HAP-1 (cell line): ENCODE data around the gene FGFR3.

Experiments
- DNase-seq, 2 experiments: peaks; one replicate each; pipeline ENCODE4 v3.0.0-alpha.2; 2016 to 2020; ENCODE audit warnings: low spot score in 2 of 2
- H3K27me3 ChIP-seq: fragments of 250-450 bp; sonication (Bioruptor Pico); 2 replicates; pipeline ENCODE4 v1.5.1; 2020; ENCODE audit warnings: low read depth, mild to moderate bottlenecking, moderate library complexity
- H3K36me3 ChIP-seq: fragments of 250-450 bp; sonication (Bioruptor Pico); replicated peaks from 2 replicates; pipeline ENCODE4 v1.5.1; 2020; ENCODE audit warnings: mild to moderate bottlenecking
- H3K4me1 ChIP-seq: fragments of 250-450 bp; sonication (Bioruptor Pico); 2 replicates; pipeline ENCODE4 v1.5.1; 2020; ENCODE audit warnings: mild to moderate bottlenecking
- H3K4me3 ChIP-seq: fragments of 250-450 bp; sonication (Bioruptor Pico); 2 replicates; pipeline ENCODE4 v1.5.1; 2020; ENCODE audit warnings: mild to moderate bottlenecking, moderate library complexity
- H3K9me3 ChIP-seq: fragments of 250-450 bp; sonication (Bioruptor Pico); 2 replicates; pipeline ENCODE4 v1.5.1; 2020; ENCODE audit warnings: mild to moderate bottlenecking, moderate library complexity
- in situ Hi-C: fragments of 300-500 bp; cut with MboI; formaldehyde crosslinking; loops from 3 replicates; pipeline ENCODE4 v1.14.3; 2020; ENCODE audit warnings: low sequenced_read_pairs, inconsistent platforms, mixed read lengths

FGFR3 gene

GRCh38 chr4:1783015-1783414 lies 10.1 kb upstream of the FGFR3 start:
- peaks cover 7% of the 10 kb centered on the region for H3K4me1 ChIP-seq
- H3K27me3 ChIP-seq: no peaks in the 10 kb centered on the region
- DNase-seq: no peak
- no peaks in the 10 kb centered on the region for H3K36me3 ChIP-seq
- in situ Hi-C loops: no loop called here
- no peaks in the 10 kb centered on the region for H3K9me3 ChIP-seq
- H3K4me3 ChIP-seq: no peak overlapping the region

- H3K36me3 ChIP-seq: no peaks in the 10 kb centered on the region
- no peak overlapping the region for H3K4me3 ChIP-seq
- no peaks in the 10 kb centered on the region for H3K4me1 ChIP-seq
- H3K9me3 ChIP-seq: no peaks in the 10 kb centered on the region
- no peaks in the 10 kb centered on the region for H3K27me3 ChIP-seq
- in situ Hi-C loops: no loop called here
- no peak for DNase-seq
These were observed 9.1 kb upstream of the FGFR3 start for GRCh38 chr4:1783970-1784369.

GRCh38 chr4:1784395-1784788 lies 8.7 kb upstream of the FGFR3 start:
- no peaks in the 10 kb centered on the region for H3K9me3 ChIP-seq
- in situ Hi-C loops: no loop called here
- H3K4me3 ChIP-seq: no peak overlapping the region
- no peaks in the 10 kb centered on the region for H3K36me3 ChIP-seq
- no peaks in the 10 kb centered on the region for H3K27me3 ChIP-seq
- DNase-seq: no peak
- H3K4me1 ChIP-seq: no peaks in the 10 kb centered on the region

GRCh38 chr4:1784789-1785591 lies 8.1 kb upstream of the FGFR3 start:
- Histone ChIP-seq H3K4me1 (no peaks in the 10 kb centered on the region), H3K36me3 (no peaks in the 10 kb centered on the region), H3K27me3 (no peaks in the 10 kb centered on the region), H3K9me3 (no peaks in the 10 kb centered on the region), H3K4me3 (no peak overlapping the region)
- in situ Hi-C loops: no loop called here
- no peak for DNase-seq

GRCh38 chr4:1785592-1785991 lies 7.5 kb upstream of the FGFR3 start:
- Histone ChIP-seq H3K4me3 (no peak overlapping the region), H3K9me3 (no peaks in the 10 kb centered on the region), H3K27me3 (no peaks in the 10 kb centered on the region), H3K4me1 (no peaks in the 10 kb centered on the region), H3K36me3 (no peaks in the 10 kb centered on the region)
- in situ Hi-C loops: no loop called here
- no peak for DNase-seq

GRCh38 chr4:1786544-1787362 lies 6.3 kb upstream of the FGFR3 start:
- Histone ChIP-seq H3K36me3 (no peaks in the 10 kb centered on the region), H3K4me3 (no peak overlapping the region), H3K4me1 (no peaks in the 10 kb centered on the region), H3K9me3 (no peaks in the 10 kb centered on the region), H3K27me3 (no peaks in the 10 kb centered on the region)
- DNase-seq: no peak
- in situ Hi-C loops: no loop called here

GRCh38 chr4:1787411-1788077 lies 5.5 kb upstream of the FGFR3 start:
- no peak overlapping the region for H3K4me3 ChIP-seq
- no peaks in the 10 kb centered on the region for H3K4me1 ChIP-seq
- no peaks in the 10 kb centered on the region for H3K36me3 ChIP-seq
- no peak for DNase-seq
- no peaks in the 10 kb centered on the region for H3K27me3 ChIP-seq
- no peaks in the 10 kb centered on the region for H3K9me3 ChIP-seq
- in situ Hi-C loops: no loop called here

GRCh38 chr4:1788254-1788973 lies 4.7 kb upstream of the FGFR3 start:
- in situ Hi-C loops: no loop called here
- H3K9me3 ChIP-seq: no peaks in the 10 kb centered on the region
- no peak overlapping the region for H3K4me3 ChIP-seq
- no peaks in the 10 kb centered on the region for H3K27me3 ChIP-seq
- no peak for DNase-seq
- peaks cover 2% of the 10 kb centered on the region; the same call in 1 of the 2 replicates for H3K4me1 ChIP-seq
- H3K36me3 ChIP-seq: no peaks in the 10 kb centered on the region

GRCh38 chr4:1789552-1789951 lies 3.5 kb upstream of the FGFR3 start:
- Histone ChIP-seq H3K36me3 (no peaks in the 10 kb centered on the region), H3K27me3 (no peaks in the 10 kb centered on the region), H3K9me3 (no peaks in the 10 kb centered on the region), H3K4me3 (no peak overlapping the region), H3K4me1 (peaks cover 2% of the 10 kb centered on the region; the same call in 1 of the 2 replicates)
- no peak for DNase-seq
- in situ Hi-C loops: no loop called here

- DNase-seq: no peak
- H3K9me3 ChIP-seq: no peaks in the 10 kb centered on the region
- no peaks in the 10 kb centered on the region for H3K36me3 ChIP-seq
- no peak overlapping the region for H3K4me3 ChIP-seq
- H3K4me1 ChIP-seq: peaks cover 2% of the 10 kb centered on the region; the same call in 1 of the 2 replicates
- in situ Hi-C loops: no loop called here
- no peaks in the 10 kb centered on the region for H3K27me3 ChIP-seq
These were observed 3.1 kb upstream of the FGFR3 start for GRCh38 chr4:1790005-1790404.

- in situ Hi-C loops: no loop called here
- DNase-seq: no peak
- Histone ChIP-seq H3K4me1 (peaks cover 5% of the 10 kb centered on the region; the same call in 1 of the 2 replicates), H3K27me3 (no peaks in the 10 kb centered on the region), H3K4me3 (peak overlapping the region; percentile 7; the same call in 1 of the 2 replicates), H3K36me3 (no peaks in the 10 kb centered on the region), H3K9me3 (no peaks in the 10 kb centered on the region)
These were observed 798 bp upstream of the FGFR3 start for GRCh38 chr4:1792158-1792831.

- H3K27me3 ChIP-seq: no peaks in the 10 kb centered on the region
- peak in 1 of 2 experiments; percentile 71 for DNase-seq
- no peaks in the 10 kb centered on the region for H3K9me3 ChIP-seq
- H3K4me3 ChIP-seq: peak overlapping the region; percentile 58
- H3K36me3 ChIP-seq: no peaks in the 10 kb centered on the region
- in situ Hi-C loops: no loop called here
- peaks cover 5% of the 10 kb centered on the region; the same call in 1 of the 2 replicates for H3K4me1 ChIP-seq
These were observed 375 bp downstream of the FGFR3 start for GRCh38 chr4:1793496-1793840.
